ENCODE results near the gene FES. TPM values are rescaled to one million over a fixed set of nuclear protein-coding genes. Genes with fewer than 3 reads are reported as not detected.
"Not testable (repeated sequence)": the region's sequence is repeated elsewhere in the genome, so short reads cannot be mapped to it uniquely, and the experiment has no call there.

Gene FES
- total RNA-seq, 1 donor, result 17.3 TPM

DNA sequence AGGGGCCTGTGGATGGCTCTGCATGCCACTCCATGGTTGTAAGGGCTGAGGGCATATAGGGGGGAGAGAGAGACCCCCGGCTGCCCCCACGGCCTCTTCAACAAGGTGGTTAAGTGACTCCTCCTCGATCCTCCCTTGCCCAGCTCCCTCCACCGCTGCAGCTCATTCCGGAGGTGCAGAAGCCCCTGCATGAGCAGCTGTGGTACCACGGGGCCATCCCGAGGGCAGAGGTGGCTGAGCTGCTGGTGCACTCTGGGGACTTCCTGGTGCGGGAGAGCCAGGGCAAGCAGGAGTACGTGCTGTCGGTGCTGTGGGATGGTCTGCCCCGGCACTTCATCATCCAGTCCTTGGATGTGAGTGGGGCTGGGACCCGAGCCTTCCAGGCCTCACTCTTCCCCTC lies 6.5 kb downstream of the FES start:
- H3K4me3 ChIP-seq (ENCODE audit: low read depth, low read length), result no peak overlapping the region
- TF ChIP-seq, protein P1, sequence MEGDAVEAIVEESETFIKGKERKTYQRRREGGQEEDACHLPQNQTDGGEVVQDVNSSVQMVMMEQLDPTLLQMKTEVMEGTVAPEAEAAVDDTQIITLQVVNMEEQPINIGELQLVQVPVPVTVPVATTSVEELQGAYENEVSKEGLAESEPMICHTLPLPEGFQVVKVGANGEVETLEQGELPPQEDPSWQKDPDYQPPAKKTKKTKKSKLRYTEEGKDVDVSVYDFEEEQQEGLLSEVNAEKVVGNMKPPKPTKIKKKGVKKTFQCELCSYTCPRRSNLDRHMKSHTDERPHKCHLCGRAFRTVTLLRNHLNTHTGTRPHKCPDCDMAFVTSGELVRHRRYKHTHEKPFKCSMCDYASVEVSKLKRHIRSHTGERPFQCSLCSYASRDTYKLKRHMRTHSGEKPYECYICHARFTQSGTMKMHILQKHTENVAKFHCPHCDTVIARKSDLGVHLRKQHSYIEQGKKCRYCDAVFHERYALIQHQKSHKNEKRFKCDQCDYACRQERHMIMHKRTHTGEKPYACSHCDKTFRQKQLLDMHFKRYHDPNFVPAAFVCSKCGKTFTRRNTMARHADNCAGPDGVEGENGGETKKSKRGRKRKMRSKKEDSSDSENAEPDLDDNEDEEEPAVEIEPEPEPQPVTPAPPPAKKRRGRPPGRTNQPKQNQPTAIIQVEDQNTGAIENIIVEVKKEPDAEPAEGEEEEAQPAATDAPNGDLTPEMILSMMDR (IDR thresholded peaks at IDR 0.05; ENCODE audit: insufficient read depth, low read depth, low read length), result no peak
- no peak for DNase-seq (ENCODE audit: low read depth)

DNA sequence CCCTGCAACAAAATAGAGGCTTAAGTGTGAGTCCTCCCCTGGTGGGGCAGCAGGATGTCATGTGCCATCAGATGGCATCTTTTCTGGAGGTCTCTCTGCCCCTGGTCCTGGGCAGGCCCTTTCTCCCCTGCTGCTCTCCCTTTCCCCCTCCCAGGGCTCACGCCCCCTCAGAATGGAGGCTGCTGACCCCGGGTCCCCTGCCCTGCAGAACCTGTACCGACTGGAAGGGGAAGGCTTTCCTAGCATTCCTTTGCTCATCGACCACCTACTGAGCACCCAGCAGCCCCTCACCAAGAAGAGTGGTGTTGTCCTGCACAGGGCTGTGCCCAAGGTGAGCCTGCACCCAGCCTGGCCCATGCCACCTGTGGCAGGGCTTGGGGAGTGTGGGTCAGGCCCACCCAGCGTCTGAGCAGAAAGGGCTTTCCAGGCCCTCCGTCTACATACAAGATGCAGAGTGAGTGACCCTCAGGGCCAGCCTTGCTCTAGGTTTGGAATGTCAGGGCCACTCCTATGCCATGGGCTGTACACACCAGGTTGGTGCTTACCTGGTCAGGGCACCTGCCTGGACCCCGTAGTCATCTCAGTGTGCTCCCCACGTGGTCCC lies 7.1 kb downstream of the FES start:
- no peak overlapping the region for H3K4me3 ChIP-seq (ENCODE audit: low read depth, low read length)
- TF ChIP-seq, protein P1 (IDR thresholded peaks at IDR 0.05; ENCODE audit: insufficient read depth, low read depth, low read length), result no peak
- no peak for DNase-seq (ENCODE audit: low read depth)

DNA sequence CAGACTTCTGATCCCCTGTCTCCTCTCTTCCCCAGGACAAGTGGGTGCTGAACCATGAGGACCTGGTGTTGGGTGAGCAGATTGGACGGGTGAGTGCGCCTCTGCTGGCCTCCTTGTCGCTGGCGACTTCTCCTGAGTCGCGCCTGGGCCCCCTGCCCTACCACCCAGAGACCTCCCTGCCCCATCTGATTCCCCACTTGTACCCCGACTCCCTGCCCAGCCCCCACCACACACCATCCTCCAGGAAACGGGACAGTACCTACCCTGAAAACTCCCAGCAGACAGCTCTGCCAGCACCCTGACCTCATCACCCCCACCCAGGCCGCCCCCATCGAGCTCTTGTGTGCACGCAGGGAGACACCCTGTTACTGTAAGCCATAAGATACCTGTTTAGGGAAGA lies 7.7 kb downstream of the FES start:
- TF ChIP-seq, protein P1 (IDR thresholded peaks at IDR 0.05; ENCODE audit: insufficient read depth, low read depth, low read length), result no peak
- no peak overlapping the region for H3K4me3 ChIP-seq (ENCODE audit: low read depth, low read length)
- no peak for DNase-seq (ENCODE audit: low read depth)

DNA sequence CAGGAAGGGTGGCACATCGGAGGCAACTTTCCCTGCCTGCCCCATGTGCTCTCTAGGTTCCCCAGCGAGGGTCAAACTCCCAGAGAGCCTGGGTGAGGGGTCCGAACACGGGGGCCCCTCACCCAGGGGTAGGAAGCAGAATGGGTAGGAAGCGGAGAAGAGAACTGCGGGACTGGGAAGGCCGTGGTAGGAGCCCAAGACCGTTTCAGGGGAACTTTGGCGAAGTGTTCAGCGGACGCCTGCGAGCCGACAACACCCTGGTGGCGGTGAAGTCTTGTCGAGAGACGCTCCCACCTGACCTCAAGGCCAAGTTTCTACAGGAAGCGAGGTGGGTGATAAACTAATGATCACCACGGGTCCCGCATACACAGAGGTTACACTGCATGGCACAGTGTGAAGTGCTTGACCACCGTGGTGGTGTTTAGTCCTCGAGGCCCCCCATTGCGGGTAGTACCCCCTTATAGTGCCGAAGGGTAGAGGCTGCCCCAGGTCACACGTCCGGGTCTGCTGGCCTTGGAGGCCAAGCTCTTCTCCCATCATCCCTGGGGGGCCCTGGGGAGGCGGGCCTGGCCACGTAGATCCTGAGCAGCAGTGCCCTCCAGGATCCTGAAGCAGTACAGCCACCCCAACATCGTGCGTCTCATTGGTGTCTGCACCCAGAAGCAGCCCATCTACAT lies 8.3 kb downstream of the FES start:
- H3K4me3 ChIP-seq (ENCODE audit: low read depth, low read length), result no peak overlapping the region
- no peak for DNase-seq (ENCODE audit: low read depth)
- TF ChIP-seq, protein P1 (IDR thresholded peaks at IDR 0.05; ENCODE audit: insufficient read depth, low read depth, low read length), result no peak

DNA sequence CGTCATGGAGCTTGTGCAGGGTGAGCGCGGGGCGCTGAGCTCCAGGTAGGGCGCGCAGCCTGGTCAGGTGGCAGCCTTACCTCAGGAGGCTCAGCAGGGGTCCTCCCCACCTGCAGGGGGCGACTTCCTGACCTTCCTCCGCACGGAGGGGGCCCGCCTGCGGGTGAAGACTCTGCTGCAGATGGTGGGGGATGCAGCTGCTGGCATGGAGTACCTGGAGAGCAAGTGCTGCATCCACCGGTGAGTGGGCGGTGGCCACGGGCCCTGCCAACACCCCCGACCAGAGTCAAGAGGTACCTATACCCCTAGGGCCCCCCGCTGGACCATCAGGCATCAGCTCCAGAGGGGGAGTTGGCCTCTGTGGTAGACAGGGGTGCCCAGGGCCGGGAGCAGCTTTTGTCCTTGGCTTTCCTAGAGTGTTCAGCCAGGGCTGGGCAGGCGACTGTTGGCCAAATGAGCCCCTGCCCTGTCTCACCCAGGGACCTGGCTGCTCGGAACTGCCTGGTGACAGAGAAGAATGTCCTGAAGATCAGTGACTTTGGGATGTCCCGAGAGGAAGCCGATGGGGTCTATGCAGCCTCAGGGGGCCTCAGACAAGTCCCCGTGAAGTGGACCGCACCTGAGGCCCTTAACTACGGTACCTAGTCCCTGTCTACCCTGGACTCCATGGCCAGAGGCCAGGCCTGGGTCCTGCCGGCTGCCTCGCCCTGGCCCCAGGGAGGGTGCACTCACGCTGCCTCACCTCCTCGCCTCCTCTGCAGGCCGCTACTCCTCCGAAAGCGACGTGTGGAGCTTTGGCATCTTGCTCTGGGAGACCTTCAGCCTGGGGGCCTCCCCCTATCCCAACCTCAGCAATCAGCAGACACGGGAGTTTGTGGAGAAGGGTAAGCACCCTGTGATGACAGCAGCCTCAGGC lies 9.1 kb downstream of the FES start:
- no peak overlapping the region for H3K4me3 ChIP-seq (ENCODE audit: low read depth, low read length)
- TF ChIP-seq, protein P1 (IDR thresholded peaks at IDR 0.05; ENCODE audit: insufficient read depth, low read depth, low read length), result no peak
- no peak for DNase-seq (ENCODE audit: low read depth)

DNA sequence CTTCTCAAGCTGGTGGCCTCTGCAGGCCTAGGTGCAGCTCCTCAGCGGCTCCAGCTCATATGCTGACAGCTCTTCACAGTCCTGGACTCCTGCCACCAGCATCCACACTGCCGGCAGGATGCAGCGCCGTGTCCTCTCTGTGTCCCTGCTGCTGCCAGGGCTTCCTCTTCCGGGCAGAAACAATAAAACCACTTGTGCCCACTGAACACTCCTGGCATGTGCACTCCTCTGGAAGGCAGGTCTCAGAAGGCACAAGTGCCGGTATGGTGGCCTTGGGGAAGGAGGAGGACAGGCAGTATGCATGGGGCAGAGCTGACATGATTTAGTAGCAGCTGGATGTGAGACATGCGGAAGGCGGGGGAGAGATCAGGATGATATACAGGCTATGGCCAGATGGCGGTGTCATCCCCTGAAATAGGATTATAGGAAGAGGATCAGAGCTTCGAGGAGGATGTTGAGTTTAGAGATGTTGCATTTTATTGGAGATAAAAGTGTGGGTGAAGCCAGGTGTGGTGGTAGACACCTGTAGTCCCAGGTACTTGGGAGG lies 11.3 kb downstream of the FES start:
- no peak for DNase-seq (ENCODE audit: low read depth)
- H3K4me3 ChIP-seq (ENCODE audit: low read depth, low read length), result no peak overlapping the region
- TF ChIP-seq, protein P1 (IDR thresholded peaks at IDR 0.05; ENCODE audit: insufficient read depth, low read depth, low read length), result no peak

DNA sequence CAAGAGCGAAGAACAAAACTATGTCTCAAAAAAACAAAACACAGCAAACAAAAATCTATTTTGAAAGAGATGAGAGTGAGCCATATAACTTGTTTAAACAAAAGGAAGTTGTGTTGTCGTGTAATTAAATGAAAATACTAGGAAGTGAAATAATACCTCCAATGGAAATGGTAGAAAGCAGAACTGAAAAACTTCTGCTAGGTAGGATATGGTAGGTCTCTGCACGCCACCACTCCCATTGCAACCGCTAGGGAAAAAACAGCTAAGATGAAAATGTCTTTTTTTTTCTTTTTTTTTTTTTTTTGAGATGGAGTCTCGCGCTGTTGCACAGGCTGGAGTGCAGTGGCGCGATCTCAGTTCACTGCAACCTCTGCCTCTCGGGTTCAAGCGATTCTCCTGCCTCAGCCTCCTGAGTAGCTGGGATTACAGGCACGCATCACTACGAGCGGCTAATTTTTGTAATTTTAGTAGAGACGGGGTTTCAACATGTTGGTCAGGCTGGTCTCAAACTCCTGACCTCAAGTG lies 12.9 kb downstream of the FES start:
- H3K4me3 ChIP-seq (ENCODE audit: low read depth, low read length); DNase-seq (ENCODE audit: low read depth): not testable (repeated sequence)

Data from fibroblast of villous mesenchyme (primary cell).